ENCODE data around the gene POMT2.
"Not testable (repeated sequence)": the region's sequence is repeated elsewhere in the genome, so short reads cannot be mapped to it uniquely, and the experiment has no call there.

POMT2 gene

DNA sequence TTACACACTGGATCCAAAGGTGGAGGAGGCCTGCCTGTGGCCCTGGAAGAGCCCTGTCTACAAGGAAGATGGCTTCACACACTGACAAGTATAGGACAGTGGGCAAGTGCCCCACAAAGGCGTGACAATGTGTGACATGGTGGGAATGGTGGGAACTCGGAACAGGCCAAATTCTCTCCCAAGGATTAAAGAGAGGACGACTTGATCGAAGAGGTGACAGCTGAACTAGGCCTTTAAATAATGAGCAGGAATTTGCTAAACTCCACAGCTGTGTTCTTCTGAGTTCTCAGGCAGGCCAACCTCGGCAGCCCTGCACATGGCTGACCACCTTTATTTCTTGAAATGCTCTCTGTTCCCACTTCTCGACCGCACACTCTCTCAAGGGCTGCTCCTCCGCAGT, 23.8 kb downstream of the POMT2 start:
- H3K27ac ChIP-seq = no peak overlapping the region
- TF ChIP-seq ZFX (IDR thresholded peaks at IDR 0.05) = no peak
- TF ChIP-seq, protein P1, sequence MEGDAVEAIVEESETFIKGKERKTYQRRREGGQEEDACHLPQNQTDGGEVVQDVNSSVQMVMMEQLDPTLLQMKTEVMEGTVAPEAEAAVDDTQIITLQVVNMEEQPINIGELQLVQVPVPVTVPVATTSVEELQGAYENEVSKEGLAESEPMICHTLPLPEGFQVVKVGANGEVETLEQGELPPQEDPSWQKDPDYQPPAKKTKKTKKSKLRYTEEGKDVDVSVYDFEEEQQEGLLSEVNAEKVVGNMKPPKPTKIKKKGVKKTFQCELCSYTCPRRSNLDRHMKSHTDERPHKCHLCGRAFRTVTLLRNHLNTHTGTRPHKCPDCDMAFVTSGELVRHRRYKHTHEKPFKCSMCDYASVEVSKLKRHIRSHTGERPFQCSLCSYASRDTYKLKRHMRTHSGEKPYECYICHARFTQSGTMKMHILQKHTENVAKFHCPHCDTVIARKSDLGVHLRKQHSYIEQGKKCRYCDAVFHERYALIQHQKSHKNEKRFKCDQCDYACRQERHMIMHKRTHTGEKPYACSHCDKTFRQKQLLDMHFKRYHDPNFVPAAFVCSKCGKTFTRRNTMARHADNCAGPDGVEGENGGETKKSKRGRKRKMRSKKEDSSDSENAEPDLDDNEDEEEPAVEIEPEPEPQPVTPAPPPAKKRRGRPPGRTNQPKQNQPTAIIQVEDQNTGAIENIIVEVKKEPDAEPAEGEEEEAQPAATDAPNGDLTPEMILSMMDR (conservative IDR thresholded peaks at IDR 0.05) = no peak

DNA sequence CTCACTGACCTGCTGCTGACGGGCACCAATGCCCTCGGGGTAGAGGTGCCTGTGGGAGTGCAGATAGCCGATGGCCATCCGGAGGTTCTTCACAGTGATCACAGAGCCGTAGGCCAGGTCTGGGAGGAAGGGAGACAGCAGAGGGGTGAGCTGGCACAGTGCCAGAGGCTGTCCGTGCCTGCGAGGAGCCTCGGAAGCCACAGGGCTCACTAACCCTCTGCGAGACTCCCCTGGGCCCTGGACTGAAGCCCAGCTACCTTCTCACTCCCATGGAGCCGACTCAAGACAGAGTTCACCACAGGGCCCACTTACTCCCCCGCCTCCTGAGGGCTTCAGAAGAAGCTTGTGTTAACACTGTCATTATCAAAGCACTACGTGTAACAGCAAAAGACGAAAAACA, 24.5 kb downstream of the POMT2 start:
- TF ChIP-seq ZFX (IDR thresholded peaks at IDR 0.05) = no peak
- TF ChIP-seq, protein P1 (conservative IDR thresholded peaks at IDR 0.05) = no peak
- H3K27ac ChIP-seq = no peak overlapping the region

DNA sequence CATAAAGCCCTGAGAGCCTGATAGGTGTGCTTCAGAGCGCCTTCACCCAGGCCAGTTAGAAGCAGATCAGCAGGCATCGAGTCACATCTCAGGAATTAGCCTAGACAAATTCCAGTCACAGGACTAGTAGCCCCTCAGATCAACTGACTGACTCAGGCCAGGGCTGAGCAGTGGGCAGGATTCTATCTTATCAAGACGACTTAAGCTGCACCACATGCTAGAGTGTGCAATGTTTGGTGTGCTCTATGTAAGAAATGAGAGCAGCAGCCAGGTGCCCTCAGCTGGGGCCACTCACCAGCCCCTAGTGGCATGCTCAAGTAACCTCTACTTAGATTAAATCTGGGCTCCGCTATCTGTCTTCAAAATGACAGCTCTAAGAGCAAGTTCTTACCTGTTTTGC, 30.0 kb downstream of the POMT2 start:
- no peak overlapping the region for H3K27ac ChIP-seq
- TF ChIP-seq, protein P1 (conservative IDR thresholded peaks at IDR 0.05) = no peak; the same call in 1 of the 2 replicates
- TF ChIP-seq ZFX (IDR thresholded peaks at IDR 0.05) = no peak

DNA sequence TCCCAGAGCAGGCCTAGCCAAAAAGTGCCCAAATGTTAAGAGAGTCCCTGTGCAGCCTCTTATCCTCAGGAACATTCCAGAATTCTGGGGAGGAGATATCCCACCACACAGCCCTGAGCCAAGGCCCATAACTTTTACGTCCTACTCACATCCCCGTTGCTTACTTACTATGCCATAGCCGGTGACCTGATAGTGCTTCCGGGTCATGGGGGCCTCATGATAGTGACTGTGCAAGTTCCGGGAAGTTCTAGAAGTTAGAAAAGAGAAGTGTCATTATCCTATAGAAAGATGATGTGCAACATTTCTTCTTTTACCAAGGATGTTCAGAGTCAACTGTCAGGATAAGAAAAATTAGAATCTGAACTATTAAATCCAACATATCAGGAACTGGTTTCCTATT, 34.1 kb downstream of the POMT2 start:
- TF ChIP-seq ZFX (IDR thresholded peaks at IDR 0.05) = no peak
- TF ChIP-seq, protein P1 (conservative IDR thresholded peaks at IDR 0.05) = no peak
- no peak overlapping the region for H3K27ac ChIP-seq

DNA sequence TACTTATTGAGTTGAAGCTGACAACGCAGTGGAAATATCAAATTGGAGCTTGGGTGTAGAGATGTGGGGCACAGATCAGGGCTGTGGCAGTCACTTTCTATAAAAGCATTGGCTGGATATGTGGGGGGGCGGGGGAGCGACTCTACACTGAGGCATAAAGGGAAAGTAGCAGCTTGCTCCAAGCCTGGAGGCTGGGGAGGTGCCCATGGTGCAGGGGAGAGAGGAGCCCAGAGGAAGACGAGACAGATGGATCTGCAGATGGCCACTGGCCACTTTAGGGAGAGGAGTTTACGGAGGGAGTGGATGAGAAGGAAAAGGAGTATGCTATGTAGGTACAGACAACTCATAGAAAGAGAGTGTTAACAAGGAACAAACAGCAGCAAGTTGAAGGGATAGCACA, 36.2 kb downstream of the POMT2 start:
- no peak overlapping the region for H3K27ac ChIP-seq
- TF ChIP-seq ZFX (IDR thresholded peaks at IDR 0.05) = no peak
- TF ChIP-seq, protein P1 (conservative IDR thresholded peaks at IDR 0.05) = no peak

DNA sequence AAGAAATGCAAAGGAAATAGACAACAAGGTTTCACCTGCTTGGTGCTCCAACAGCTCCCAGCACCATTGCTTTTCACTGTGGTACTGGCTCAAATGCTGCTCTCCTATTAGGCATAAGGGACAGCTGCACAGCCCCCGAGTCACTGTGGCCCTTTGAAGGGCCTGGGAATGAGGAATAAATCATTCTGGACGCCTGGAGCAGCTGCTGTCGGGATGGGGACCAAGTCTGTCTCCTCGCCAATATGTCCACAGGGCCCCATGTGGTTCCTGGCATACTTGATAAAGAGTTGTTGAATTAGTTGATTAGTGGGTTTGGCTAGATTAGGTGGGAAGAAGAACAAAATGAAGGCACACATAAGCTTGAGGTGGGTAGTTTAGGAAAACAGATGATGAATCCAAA, 36.6 kb downstream of the POMT2 start:
- TF ChIP-seq ZFX (IDR thresholded peaks at IDR 0.05) = no peak
- TF ChIP-seq, protein P1 (conservative IDR thresholded peaks at IDR 0.05) = no peak
- H3K27ac ChIP-seq = no peak overlapping the region

DNA sequence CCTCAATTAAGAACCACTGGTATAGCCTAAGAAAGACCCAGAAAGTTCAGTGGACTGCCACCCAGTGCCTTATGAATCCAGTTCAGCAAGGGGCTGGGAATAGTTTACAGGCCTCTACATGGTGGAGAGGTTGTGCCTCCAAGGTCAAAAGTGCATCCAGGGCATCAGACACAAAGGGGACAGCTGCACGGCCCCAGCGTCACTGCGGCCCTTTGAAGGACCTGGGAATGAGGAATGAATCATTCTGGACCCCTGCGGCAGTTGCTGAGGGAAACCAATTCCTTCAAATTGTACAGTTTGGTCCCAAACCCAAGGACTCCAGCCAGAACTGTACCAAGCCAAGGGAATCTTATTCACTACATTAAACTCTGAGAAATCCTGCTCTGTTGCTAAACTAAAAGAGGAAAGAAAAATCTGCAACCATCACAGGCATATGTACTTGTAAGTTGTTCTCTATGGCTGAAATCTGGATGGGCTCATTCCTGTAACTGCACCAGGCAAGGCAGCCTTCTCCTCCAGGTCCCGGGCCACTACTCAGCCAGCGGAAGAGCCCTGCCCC, 38.8 kb downstream of the POMT2 start:
- H3K27ac ChIP-seq = no peak overlapping the region
- TF ChIP-seq ZFX (IDR thresholded peaks at IDR 0.05) = no peak
- TF ChIP-seq, protein P1 (conservative IDR thresholded peaks at IDR 0.05) = no peak

DNA sequence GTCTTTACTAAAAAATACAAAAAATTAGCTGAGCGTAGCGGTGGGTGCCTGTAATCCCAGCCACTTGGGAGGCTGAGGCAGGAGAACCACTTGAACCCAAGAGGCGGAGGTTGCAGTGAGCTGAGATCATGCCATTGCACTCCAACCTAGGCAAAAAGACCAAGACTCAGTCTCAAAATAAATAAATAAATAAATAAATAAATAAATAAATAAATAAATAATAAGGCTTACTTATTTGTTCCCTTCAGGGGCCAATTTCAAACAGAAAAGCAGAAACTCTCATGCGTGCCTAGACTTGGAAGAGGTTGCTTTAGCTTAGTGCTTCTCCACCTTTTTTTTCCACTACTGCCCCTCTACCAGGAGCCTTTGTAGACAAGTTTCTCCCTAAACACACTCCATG, 39.8 kb downstream of the POMT2 start:
- H3K27ac ChIP-seq = not testable (repeated sequence)
